ENCODE results near the gene KCTD7. TPM values are rescaled to one million over a fixed set of nuclear protein-coding genes. Genes with fewer than 3 reads are reported as not detected.
A peak's percentile ranks its signal among the peaks of the same experiment; 100 is the strongest.
"Not testable (repeated sequence)": the region's sequence is repeated elsewhere in the genome, so short reads cannot be mapped to it uniquely, and the experiment has no call there.

KCTD7 gene
- total RNA-seq, 1 experiment from 2014 or later: 5.5 TPM

DNA sequence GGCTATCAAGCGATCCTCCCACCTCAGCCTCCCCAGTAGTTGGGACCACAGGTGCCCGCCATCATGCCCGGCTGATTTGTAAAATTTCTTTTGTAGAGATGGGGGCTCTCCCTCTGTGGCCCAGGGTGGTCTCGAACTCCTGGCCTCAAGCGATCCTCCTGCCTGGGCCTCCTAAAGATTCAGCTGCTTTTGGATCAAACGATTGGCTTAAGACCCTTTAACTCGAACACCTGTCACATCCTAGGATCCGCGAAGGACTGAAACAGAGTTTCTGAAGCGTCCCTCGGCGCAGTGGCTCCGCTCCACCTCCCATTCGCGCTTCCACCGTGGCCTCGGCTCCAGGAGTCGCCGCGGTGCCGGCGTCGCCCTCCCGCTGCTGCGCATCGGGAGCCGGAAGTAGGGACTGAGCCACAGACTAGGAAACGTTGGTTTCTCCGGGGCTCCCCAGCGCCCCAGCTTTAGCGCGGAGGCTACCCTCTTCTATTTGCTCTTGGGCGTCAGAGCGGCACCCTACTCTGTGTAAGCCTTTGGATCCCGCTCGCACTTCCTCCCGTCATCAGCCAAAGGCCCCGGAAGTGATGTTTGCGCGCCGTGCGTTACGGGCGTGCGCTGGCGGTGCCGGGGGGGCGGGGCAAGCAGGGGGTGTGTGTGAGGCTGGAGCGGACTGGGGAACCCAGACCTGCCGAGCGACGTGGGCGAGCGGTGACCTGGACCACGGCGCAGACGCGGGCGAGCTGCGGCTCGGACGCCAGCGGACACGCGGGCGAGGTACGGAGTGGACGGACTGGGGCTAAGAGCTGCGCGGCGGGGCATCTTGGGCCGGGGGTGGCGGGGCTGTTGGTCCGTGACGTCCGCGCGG is 53.0 kb downstream of the KCTD7 start:
- H3K36me3 ChIP-seq (ENCODE audit: low read depth, low read length): no peaks in the 10 kb centered on the region
- no peaks in the 10 kb centered on the region for H3K9me3 ChIP-seq (ENCODE audit: low read length)
- peak; percentile 88 for ATAC-seq
- ChIA-PET CTCF (no interaction called here), POLR2A (ENCODE audit: unreplicated experiment) (interaction anchor here (0.6 kb wide), 1 partner anchor 31 kb away, joined by 3 read pairs; no protein-coding TSS in a partner anchor)
- TSS peak; percentile 93 for BruUV-seq (replicated peaks)
- H3K4me2 ChIP-seq (ENCODE audit: low read length): peak overlapping the region; percentile 86
- H3K9me2 ChIP-seq (replicated peaks; ENCODE audit: low read length): no peaks in the 10 kb centered on the region
- H3K4me1 ChIP-seq (ENCODE audit: insufficient read depth, low read length): peaks cover 21% of the 10 kb centered on the region
- no peaks in the 10 kb centered on the region for H3F3A ChIP-seq (ENCODE audit: low read length, unreplicated experiment)
- H3K27me3 ChIP-seq (ENCODE audit: low read length): no peaks in the 10 kb centered on the region
- no peaks in the 10 kb centered on the region for H4K20me1 ChIP-seq (ENCODE audit: low read length)
- DNase-seq: peak; percentile 96
- TF ChIP-seq EZH2 (IDR thresholded peaks at IDR 0.05; ENCODE audit: low read length, unreplicated experiment): no peak
- TF ChIP-seq, protein P1, sequence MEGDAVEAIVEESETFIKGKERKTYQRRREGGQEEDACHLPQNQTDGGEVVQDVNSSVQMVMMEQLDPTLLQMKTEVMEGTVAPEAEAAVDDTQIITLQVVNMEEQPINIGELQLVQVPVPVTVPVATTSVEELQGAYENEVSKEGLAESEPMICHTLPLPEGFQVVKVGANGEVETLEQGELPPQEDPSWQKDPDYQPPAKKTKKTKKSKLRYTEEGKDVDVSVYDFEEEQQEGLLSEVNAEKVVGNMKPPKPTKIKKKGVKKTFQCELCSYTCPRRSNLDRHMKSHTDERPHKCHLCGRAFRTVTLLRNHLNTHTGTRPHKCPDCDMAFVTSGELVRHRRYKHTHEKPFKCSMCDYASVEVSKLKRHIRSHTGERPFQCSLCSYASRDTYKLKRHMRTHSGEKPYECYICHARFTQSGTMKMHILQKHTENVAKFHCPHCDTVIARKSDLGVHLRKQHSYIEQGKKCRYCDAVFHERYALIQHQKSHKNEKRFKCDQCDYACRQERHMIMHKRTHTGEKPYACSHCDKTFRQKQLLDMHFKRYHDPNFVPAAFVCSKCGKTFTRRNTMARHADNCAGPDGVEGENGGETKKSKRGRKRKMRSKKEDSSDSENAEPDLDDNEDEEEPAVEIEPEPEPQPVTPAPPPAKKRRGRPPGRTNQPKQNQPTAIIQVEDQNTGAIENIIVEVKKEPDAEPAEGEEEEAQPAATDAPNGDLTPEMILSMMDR (conservative IDR thresholded peaks at IDR 0.05; ENCODE audit: low read depth, low read length): no peak
- peak overlapping the region; percentile 94 for H3K4me3 ChIP-seq (ENCODE audit: low read length)
- peak overlapping the region; percentile 61 for H3K27ac ChIP-seq (ENCODE audit: low read length)
- intact Hi-C loops (cut with micrococcal nuclease): loop anchor here (2.0 kb wide), 2 partner anchors 27 to 59 kb away; partner anchors contain the start of gene RABGEF1
- peaks cover 58% of the 10 kb centered on the region for H3K79me2 ChIP-seq (ENCODE audit: low read length)
- peak overlapping the region; percentile 92 for H3K9ac ChIP-seq (ENCODE audit: low read length)
- H2AFZ ChIP-seq (ENCODE audit: low read length): peak overlapping the region; percentile 96

DNA sequence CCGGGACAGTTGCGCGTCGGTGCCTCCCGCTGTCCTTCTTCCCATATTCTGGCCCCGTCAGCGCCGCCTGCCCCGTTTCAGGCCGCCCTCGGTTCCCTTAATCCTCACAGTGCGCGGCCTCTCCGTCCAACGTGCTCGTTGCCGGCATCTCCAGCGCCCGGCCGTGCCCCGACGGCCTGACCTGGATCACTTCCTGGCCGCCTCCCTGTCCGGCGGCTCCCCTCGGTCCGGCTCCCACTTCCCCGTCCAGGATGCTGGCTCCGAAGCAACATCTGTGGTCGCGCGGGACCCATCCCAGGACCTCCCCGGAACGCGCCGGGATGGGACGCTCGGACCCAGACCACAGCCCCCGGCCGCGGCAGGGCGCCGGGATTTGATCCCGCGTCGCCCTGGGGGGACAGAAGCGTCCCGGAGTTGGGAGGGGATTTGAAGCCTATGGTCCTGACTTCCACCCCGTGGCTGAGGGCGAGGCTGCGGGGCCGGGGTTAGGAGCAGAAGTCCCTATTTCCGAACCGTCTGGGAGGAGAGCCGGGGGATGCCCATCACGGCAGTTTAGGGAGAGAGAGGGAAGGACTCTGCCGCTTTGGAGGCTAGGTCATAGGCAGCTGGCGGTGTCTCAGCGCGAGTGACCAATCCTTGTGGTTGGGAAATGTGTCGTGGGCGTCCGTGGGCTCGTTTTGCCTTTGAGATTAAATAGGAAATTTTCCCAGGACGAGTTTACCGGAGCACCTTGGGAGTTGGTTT is 53.8 kb downstream of the KCTD7 start:
- Histone ChIP-seq H3K9me3 (ENCODE audit: low read length) (no peaks in the 10 kb centered on the region), H3K36me3 (ENCODE audit: low read depth, low read length) (no peaks in the 10 kb centered on the region), H2AFZ (ENCODE audit: low read length) (peak overlapping the region; percentile 77), H3K4me2 (ENCODE audit: low read length) (peak overlapping the region; percentile 86), H3K4me1 (ENCODE audit: insufficient read depth, low read length) (peaks cover 21% of the 10 kb centered on the region), H3K4me3 (ENCODE audit: low read length) (peak overlapping the region; percentile 94), H3K27me3 (ENCODE audit: low read length) (no peaks in the 10 kb centered on the region), H3K79me2 (ENCODE audit: low read length) (peaks cover 65% of the 10 kb centered on the region), H3F3A (ENCODE audit: low read length, unreplicated experiment) (no peaks in the 10 kb centered on the region), H3K9me2 (replicated peaks; ENCODE audit: low read length) (no peaks in the 10 kb centered on the region), H3K9ac (ENCODE audit: low read length) (peak overlapping the region; percentile 92), H4K20me1 (ENCODE audit: low read length) (no peaks in the 10 kb centered on the region), H3K27ac (ENCODE audit: low read length) (peak overlapping the region; percentile 23; the same call in 1 of the 2 replicates)
- ATAC-seq: peak; percentile 27
- intact Hi-C loops (cut with micrococcal nuclease): loop anchor here (2.0 kb wide), 2 partner anchors 28 to 58 kb away; partner anchors contain the start of gene RABGEF1
- TF ChIP-seq, protein P1 (conservative IDR thresholded peaks at IDR 0.05; ENCODE audit: low read depth, low read length): no peak
- TF ChIP-seq EZH2phosphoT487 (IDR thresholded peaks at IDR 0.05; ENCODE audit: borderline replicate concordance, low read length): no peak
- no peak for TF ChIP-seq EZH2 (IDR thresholded peaks at IDR 0.05; ENCODE audit: low read length, unreplicated experiment)
- ChIA-PET CTCF (no interaction called here), POLR2A (ENCODE audit: unreplicated experiment) (interaction anchor here (0.5 kb wide), 1 partner anchor 58 kb away, joined by 3 read pairs; the partner anchor contains the start of gene RABGEF1)
- peak; percentile 16 for DNase-seq
- TSS peak; percentile 49 for BruUV-seq (replicated peaks)

DNA sequence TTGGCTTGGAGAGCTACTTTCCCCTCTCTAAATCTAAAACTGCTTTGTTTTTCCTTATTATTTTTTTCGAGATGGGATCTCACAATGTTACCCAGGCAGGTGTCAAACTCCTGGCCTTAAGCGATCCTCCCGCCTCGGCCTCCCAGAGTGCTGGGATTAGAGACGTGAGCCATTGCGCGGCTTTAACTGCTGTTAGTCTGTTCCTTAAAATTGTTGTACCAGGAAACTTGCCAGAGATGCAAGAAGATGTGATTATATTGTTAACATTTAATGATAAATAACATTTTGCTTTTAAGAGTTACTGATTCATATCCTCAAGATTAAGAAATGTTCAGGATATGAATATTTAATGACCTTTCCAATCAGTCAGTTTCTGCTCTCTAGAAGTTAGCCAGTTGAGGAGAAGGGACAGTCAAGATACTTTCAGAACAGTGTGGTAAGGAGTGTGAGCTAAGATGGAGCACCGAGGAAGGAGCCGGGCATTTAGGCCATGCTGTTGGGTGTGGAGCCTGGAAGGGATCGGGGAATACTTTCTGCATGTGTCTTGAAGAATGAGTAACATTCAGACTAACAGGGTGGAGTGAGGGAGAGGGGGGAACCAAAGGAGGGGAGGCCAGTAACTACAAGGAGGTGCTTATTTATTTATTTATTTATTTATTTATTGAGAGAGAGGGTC is 54.6 kb downstream of the KCTD7 start:
- ATAC-seq (peak; percentile 33), DNase-seq (peak; percentile 41)
- peak overlapping the region; percentile 77; the same call in 1 of the 2 replicates for H2AFZ ChIP-seq (ENCODE audit: low read length)

More for the DNA sequence above, 54.6 kb downstream of the KCTD7 start:
- intact Hi-C loops (cut with micrococcal nuclease): loop anchor here (2.0 kb wide), 2 partner anchors 28 to 58 kb away; partner anchors contain the start of gene RABGEF1
- H3K4me1 ChIP-seq (ENCODE audit: insufficient read depth, low read length): peaks cover 21% of the 10 kb centered on the region
- H3K9me2 ChIP-seq (replicated peaks; ENCODE audit: low read length); H4K20me1 ChIP-seq (ENCODE audit: low read length); H3F3A ChIP-seq (ENCODE audit: low read length, unreplicated experiment); H3K36me3 ChIP-seq (ENCODE audit: low read depth, low read length); H3K9me3 ChIP-seq (ENCODE audit: low read length); CTCF ChIA-PET; BruUV-seq (replicated peaks); H3K27me3 ChIP-seq (ENCODE audit: low read length): not testable (repeated sequence)
- H3K79me2 ChIP-seq (ENCODE audit: low read length): peaks cover 72% of the 10 kb centered on the region
- peak overlapping the region; percentile 86 for H3K4me2 ChIP-seq (ENCODE audit: low read length)
- H3K4me3 ChIP-seq (ENCODE audit: low read length): peak overlapping the region; percentile 94
- peak overlapping the region; percentile 19 for H3K27ac ChIP-seq (ENCODE audit: low read length)
- peak overlapping the region; percentile 92 for H3K9ac ChIP-seq (ENCODE audit: low read length)
- POLR2A ChIA-PET (ENCODE audit: unreplicated experiment): interaction anchor here (0.5 kb wide), 1 partner anchor 57 kb away, joined by 3 read pairs; the partner anchor contains the start of gene RABGEF1
